HEK293T (cell line): ENCODE measurements around the gene LENG8.

Experiments
- ELF4 ChIP-seq: fragments of 450-650 bp; IDR thresholded peaks from 2 replicates; pipeline ENCODE4 v1.6.1; 2017; ENCODE audit warnings: antibody characterized with exemption
- FOXA1 ChIP-seq: fragments of 450-650 bp; IDR thresholded peaks from 2 replicates; pipeline ENCODE4 v1.6.1; 2016; ENCODE audit warnings: mild to moderate bottlenecking
- FOXM1 ChIP-seq: fragments of 450-650 bp; IDR thresholded peaks from 2 replicates; pipeline ENCODE4 v1.6.1; 2017; ENCODE audit warnings: mild to moderate bottlenecking, borderline replicate concordance
- NFRKB ChIP-seq: fragments of 450-650 bp; IDR thresholded peaks from 2 replicates; pipeline ENCODE4 v1.6.1; 2016; ENCODE audit warnings: mild to moderate bottlenecking, moderate library complexity
- PKNOX1 ChIP-seq: fragments of 450-650 bp; IDR thresholded peaks from 2 replicates; pipeline ENCODE4 v1.6.1; 2016
- SP1 ChIP-seq: fragments of 450-650 bp; IDR thresholded peaks from 2 replicates; pipeline ENCODE4 v1.6.1; 2017
- ZNF384 ChIP-seq: fragments of 450-650 bp; IDR thresholded peaks from 2 replicates; pipeline ENCODE4 v1.6.1; 2016

GRCh38 chr19:54489341-54489740 lies 40.3 kb downstream of the LENG8 start:
- TF ChIP-seq FOXM1 = no peak
- TF ChIP-seq SP1 = no peak
- TF ChIP-seq ELF4 = no peak
- no peak for TF ChIP-seq ZNF384
- TF ChIP-seq PKNOX1 = no peak
- TF ChIP-seq FOXA1 = no peak
- TF ChIP-seq NFRKB = no peak
